Measurements from ENCODE around the gene DPF1. TPM values are rescaled to one million over a fixed set of nuclear protein-coding genes. Genes with fewer than 3 reads are reported as not detected.

Gene DPF1
- total and polyA plus RNA-seq, 4 donors: not detected

GRCh38 chr19:38211766-38212165, 12.3 kb downstream of the DPF1 start:
- Histone ChIP-seq H3K9me3 (ENCODE audit: control insufficient read depth in 4 of 4, low read length in 3 of 4) (no peaks in the 10 kb centered on the region), H3K4me1 (ENCODE audit: control insufficient read depth in 4 of 4, insufficient read depth in 4 of 4, low read length in 3 of 4) (peaks cover 0 to 3% (median 0%) of the 10 kb centered on the region in 4 donors), H3K4me3 (ENCODE audit: low read depth in 1 of 3, low read length in 3 of 3) (no peak overlapping the region), H3K9ac (ENCODE audit: low read depth in 1 of 2, low read length in 2 of 2) (no peak overlapping the region), H3K27ac (ENCODE audit: low read depth in 1 of 2, low read length in 2 of 2) (no peak overlapping the region), H3K36me3 (ENCODE audit: control insufficient read depth in 4 of 4, insufficient read depth in 3 of 4, low read depth in 1 of 4, low read length in 3 of 4) (peaks cover 0 to under 1% (median 0%) of the 10 kb centered on the region in 4 donors), H3K27me3 (ENCODE audit: control insufficient read depth in 4 of 4, insufficient read depth in 4 of 4, low read length in 3 of 4) (peaks cover 0 to 8% (median 0%) of the 10 kb centered on the region in 4 donors)
- TF ChIP-seq MAX (IDR thresholded peaks at IDR 0.05) (no peak), YY1 (IDR thresholded peaks at IDR 0.05) (no peak), GABPA (IDR thresholded peaks at IDR 0.05 in 1 of 2, conservative IDR thresholded peaks at IDR 0.05 in 1 of 2) (no peak), TAF1 (conservative IDR thresholded peaks at IDR 0.05) (no peak), FOXA2 (IDR thresholded peaks at IDR 0.05) (no peak), SP1 (IDR thresholded peaks at IDR 0.05) (no peak), EGR1 (IDR thresholded peaks at IDR 0.05; ENCODE audit: low read depth in 2 of 2) (no peak), HNF4A (conservative IDR thresholded peaks at IDR 0.05) (no peak), HNF4G (IDR thresholded peaks at IDR 0.05) (no peak), RXRA (IDR thresholded peaks at IDR 0.05) (no peak), CTCF (IDR thresholded peaks at IDR 0.05; ENCODE audit: low read depth, low read length, missing input control) (no peak), ZBTB33 (IDR thresholded peaks at IDR 0.05) (no peak), FOXA1 (IDR thresholded peaks at IDR 0.05) (no peak), ATF3 (IDR thresholded peaks at IDR 0.05) (no peak), REST (IDR thresholded peaks at IDR 0.05) (no peak), RAD21 (IDR thresholded peaks at IDR 0.05) (no peak), JUND (IDR thresholded peaks at IDR 0.05) (no peak), NR2F2 (IDR thresholded peaks at IDR 0.05) (no peak)
- 19% methylated on average over 15 of the region's 15 CpGs for WGBS
- no peak for DNase-seq (ENCODE audit: low spot score)

Measured in liver (tissue), 9 donors.